ENCODE data around the gene FGD6.

Gene FGD6

DNA sequence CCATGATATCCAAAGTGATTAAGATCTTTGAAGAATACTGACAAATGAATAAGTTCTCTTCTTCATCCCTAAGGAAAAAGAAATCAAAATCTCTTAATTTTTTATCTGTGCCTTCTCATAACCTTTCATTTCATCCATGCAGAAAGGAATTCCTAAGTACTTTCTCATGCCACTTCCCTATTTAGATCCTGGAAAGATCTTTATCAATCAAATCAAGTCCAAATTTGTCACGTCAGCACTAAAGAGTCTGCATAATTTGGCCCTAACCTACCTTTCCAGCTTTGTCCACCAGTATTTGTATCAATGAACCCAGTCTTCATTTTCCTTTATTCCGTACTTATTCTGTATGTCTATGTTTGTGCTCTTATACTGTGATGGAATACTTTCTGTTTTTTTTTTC, 41.5 kb upstream of the FGD6 start:
- in situ Hi-C loops (cut with MboI; ENCODE audit: low sequenced_read_pairs, unreplicated experiment) = no loop called here
- TF ChIP-seq, protein P1, sequence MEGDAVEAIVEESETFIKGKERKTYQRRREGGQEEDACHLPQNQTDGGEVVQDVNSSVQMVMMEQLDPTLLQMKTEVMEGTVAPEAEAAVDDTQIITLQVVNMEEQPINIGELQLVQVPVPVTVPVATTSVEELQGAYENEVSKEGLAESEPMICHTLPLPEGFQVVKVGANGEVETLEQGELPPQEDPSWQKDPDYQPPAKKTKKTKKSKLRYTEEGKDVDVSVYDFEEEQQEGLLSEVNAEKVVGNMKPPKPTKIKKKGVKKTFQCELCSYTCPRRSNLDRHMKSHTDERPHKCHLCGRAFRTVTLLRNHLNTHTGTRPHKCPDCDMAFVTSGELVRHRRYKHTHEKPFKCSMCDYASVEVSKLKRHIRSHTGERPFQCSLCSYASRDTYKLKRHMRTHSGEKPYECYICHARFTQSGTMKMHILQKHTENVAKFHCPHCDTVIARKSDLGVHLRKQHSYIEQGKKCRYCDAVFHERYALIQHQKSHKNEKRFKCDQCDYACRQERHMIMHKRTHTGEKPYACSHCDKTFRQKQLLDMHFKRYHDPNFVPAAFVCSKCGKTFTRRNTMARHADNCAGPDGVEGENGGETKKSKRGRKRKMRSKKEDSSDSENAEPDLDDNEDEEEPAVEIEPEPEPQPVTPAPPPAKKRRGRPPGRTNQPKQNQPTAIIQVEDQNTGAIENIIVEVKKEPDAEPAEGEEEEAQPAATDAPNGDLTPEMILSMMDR (IDR thresholded peaks at IDR 0.05; ENCODE audit: borderline replicate concordance, control extremely low read depth, extremely low read depth, insufficient read depth, missing control alignments) = no peak
- no peak for DNase-seq (ENCODE audit: low spot score)

DNA sequence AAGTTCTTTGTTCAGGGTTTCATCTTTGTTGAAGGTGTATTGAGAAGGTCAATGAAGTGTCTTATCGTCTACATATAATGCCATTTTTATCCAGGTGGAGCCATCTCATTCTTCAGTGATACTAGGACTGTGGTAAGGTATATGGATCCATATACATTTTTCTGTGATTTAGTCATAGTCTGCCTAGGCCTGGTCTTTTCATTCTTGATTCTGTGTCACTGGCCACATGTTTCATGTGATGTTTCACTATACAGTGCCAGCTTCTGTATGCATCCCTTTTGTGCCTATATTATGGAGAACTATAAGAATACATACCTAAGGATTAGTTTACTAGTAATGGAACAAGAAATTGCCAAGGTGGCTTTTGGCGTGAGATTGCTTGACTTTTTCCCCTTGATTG, 40.9 kb upstream of the FGD6 start:
- TF ChIP-seq, protein P1 (IDR thresholded peaks at IDR 0.05; ENCODE audit: borderline replicate concordance, control extremely low read depth, extremely low read depth, insufficient read depth, missing control alignments) = no peak
- DNase-seq (ENCODE audit: low spot score) = no peak
- in situ Hi-C loops (cut with MboI; ENCODE audit: low sequenced_read_pairs, unreplicated experiment) = no loop called here

DNA sequence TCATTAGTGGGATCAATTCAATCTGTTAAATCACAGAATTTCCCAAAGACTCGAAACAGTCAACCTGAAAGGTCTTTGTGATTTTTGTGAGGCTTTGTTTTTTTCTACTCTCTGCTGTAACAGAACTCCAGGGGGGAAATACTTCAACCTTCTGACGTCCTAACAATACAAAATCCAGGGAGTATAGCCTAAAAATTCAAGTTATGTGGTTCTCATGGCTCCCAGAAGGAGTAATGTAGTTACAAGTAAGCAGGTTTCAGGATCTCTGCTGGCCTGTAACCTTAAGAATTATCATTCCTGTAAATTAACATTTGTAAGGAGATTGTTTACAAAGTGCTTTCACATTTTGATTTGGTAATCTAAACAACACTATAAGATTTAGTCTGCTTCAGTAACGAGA, 40.3 kb upstream of the FGD6 start:
- TF ChIP-seq, protein P1 (IDR thresholded peaks at IDR 0.05; ENCODE audit: borderline replicate concordance, control extremely low read depth, extremely low read depth, insufficient read depth, missing control alignments) = no peak
- in situ Hi-C loops (cut with MboI; ENCODE audit: low sequenced_read_pairs, unreplicated experiment) = no loop called here
- DNase-seq (ENCODE audit: low spot score) = no peak

DNA sequence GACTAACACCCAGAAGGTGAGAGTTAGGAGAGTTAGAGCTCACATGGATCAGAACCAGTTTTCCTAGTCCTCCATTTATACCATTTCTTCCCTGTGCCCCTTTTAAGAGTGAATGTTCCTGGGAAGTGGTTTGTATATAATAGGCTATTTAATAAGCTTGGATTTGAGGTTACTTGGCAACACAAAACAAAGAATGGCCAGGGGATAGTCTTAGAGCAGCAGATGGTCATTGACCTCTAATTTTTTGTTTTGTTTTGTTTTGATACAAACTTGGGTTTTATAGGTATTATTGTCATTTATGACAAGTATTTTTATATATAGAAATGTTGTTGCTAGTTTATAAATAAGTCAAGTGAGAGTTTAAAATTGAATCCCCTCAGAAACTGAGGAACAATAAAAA, 36.1 kb upstream of the FGD6 start:
- TF ChIP-seq, protein P1 (IDR thresholded peaks at IDR 0.05; ENCODE audit: borderline replicate concordance, control extremely low read depth, extremely low read depth, insufficient read depth, missing control alignments) = no peak
- in situ Hi-C loops (cut with MboI; ENCODE audit: low sequenced_read_pairs, unreplicated experiment) = no loop called here
- DNase-seq (ENCODE audit: low spot score) = no peak

DNA sequence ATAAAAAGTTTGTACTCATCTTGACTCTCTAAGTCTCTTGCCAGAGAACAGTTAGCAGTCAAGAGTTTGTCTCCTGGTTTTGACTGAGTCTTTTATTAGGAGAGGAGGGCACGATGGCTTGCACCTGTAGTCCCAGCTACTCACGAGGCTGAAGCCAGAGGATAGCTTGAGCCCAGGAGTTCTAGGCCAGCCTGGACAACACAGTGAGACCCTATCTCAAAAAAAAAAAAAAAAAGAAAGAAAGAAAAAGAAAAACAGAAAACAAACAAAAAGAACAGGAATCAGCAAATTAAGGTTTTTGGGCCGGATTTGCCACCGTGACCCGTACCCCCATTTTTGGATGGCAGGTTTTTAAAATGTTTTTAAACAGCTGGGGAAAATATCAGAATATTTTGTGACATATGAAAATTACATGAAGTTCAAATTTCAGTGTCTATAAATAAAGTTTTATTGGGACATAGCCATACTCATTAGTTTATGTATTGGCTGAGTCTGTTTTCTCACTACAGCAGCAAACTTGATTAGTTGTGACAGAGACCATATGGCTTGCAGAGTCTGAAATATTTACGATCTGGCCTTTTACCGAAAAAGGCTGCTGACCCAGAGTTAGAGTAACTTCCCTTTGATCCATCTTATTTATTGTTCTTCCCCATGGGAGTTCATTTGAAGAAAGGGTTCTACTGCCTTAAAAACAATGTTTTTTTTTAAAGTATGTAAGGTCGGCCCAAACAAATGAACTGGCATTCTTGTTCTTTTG, 31.5 kb upstream of the FGD6 start:
- DNase-seq (ENCODE audit: low spot score) = no peak
- in situ Hi-C loops (cut with MboI; ENCODE audit: low sequenced_read_pairs, unreplicated experiment) = no loop called here
- TF ChIP-seq, protein P1 (IDR thresholded peaks at IDR 0.05; ENCODE audit: borderline replicate concordance, control extremely low read depth, extremely low read depth, insufficient read depth, missing control alignments) = no peak

DNA sequence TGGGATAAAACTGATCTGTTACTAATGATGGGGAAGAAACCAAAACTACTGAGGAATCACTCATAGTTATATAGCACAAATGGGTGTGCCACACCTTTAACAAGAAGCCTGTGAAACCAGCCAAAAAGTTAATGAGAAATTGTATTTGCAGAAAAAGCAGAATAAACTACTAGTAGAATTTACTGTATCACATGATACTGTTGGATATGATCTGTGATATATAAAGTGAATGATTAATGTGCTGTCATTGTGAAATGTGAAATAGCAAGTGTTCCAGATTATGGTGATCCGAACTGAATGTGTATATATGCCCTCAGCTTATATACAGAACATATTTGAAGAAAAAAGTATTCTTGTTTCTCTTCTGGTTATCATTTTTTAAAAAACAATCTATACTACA, 30.8 kb upstream of the FGD6 start:
- DNase-seq (ENCODE audit: low spot score) = no peak
- in situ Hi-C loops (cut with MboI; ENCODE audit: low sequenced_read_pairs, unreplicated experiment) = no loop called here
- TF ChIP-seq, protein P1 (IDR thresholded peaks at IDR 0.05; ENCODE audit: borderline replicate concordance, control extremely low read depth, extremely low read depth, insufficient read depth, missing control alignments) = no peak
